GM12878 (cell line): Measurements from ENCODE around the gene VANGL1. TPM values are rescaled to one million over a fixed set of nuclear protein-coding genes. Genes with fewer than 3 reads are reported as not detected.

Experiments
- CBFB ChIP-seq: IDR thresholded peaks from 2 replicates; pipeline ENCODE4 v1.6.1; 2016; ENCODE audit warnings: antibody characterized with exemption, low read depth
- CBX5 ChIP-seq: sonication (generic); IDR thresholded peaks from 2 replicates; pipeline ENCODE4 v1.6.1; 2016; ENCODE audit warnings: low read depth, moderate library complexity, mild to moderate bottlenecking, inconsistent platforms
- DPF2 ChIP-seq: fragments of 450-650 bp; IDR thresholded peaks from 2 replicates; pipeline ENCODE4 v1.6.1; 2017; ENCODE audit warnings: mild to moderate bottlenecking
- HDGF ChIP-seq: fragments of 450-650 bp; IDR thresholded peaks from 2 replicates; pipeline ENCODE4 v1.6.1; 2016; ENCODE audit warnings: antibody characterized with exemption
- LARP7 ChIP-seq: fragments of 450-650 bp; IDR thresholded peaks from 2 replicates; pipeline ENCODE4 v1.6.1; 2017; ENCODE audit warnings: mild to moderate bottlenecking
- NFIC ChIP-seq: IDR thresholded peaks from 2 replicates; pipeline ENCODE4 v1.6.1; 2012; ENCODE audit warnings: low read depth, mild to moderate bottlenecking, inconsistent platforms, low read length, moderate library complexity
- NFXL1 ChIP-seq: fragments of 450-650 bp; IDR thresholded peaks from 2 replicates; pipeline ENCODE4 v1.6.1; 2017; ENCODE audit warnings: antibody characterized with exemption, mild to moderate bottlenecking, borderline replicate concordance
- PAX5 ChIP-seq: IDR thresholded peaks from 2 replicates; pipeline ENCODE4 v1.6.1; 2011; ENCODE audit warnings: low read depth, low read length, borderline replicate concordance
- PKNOX1 ChIP-seq: fragments of 450-650 bp; IDR thresholded peaks from 2 replicates; pipeline ENCODE4 v1.6.1; 2016; ENCODE audit warnings: mild to moderate bottlenecking
- POLR2AphosphoS2 ChIP-seq: IDR thresholded peaks from 2 replicates; pipeline ENCODE4 v1.6.1; 2011; ENCODE audit warnings: low read depth, mild to moderate bottlenecking, low read length, improper control_type of control experiment, moderate library complexity
- POU2F2 ChIP-seq: IDR thresholded peaks from 3 replicates; pipeline ENCODE4 v1.6.1; 2011; ENCODE audit warnings: low read depth, mild to moderate bottlenecking, low read length, borderline replicate concordance
- RELA ChIP-seq: fragments of 450-650 bp; IDR thresholded peaks from 2 replicates; pipeline ENCODE4 v1.8.0; 2014; ENCODE audit warnings: borderline replicate concordance; ENCODE audit not compliant: partially characterized antibody
- RUNX3 ChIP-seq: IDR thresholded peaks from 2 replicates; pipeline ENCODE4 v1.6.1; 2012; ENCODE audit warnings: low read length, inconsistent platforms
- SIX5 ChIP-seq: IDR thresholded peaks from 2 replicates; pipeline ENCODE4 v1.6.1; 2011; ENCODE audit warnings: mild to moderate bottlenecking, low read depth, low read length, moderate library complexity; ENCODE audit not compliant: severe bottlenecking
- SKIL ChIP-seq: fragments of 450-650 bp; IDR thresholded peaks from 2 replicates; pipeline ENCODE4 v1.6.1; 2017; ENCODE audit warnings: mild to moderate bottlenecking, low read depth, inconsistent platforms; ENCODE audit not compliant: poor library complexity, severe bottlenecking
- STAT3 ChIP-seq: IDR thresholded peaks from 2 replicates; pipeline ENCODE4 v1.6.1; 2011; ENCODE audit warnings: low read depth, low read length, improper control_type of control experiment
- SUPT20H ChIP-seq: IDR thresholded peaks from 2 replicates; pipeline ENCODE4 v1.6.1; 2011; ENCODE audit warnings: low read depth, mild to moderate bottlenecking, low read length, moderate library complexity, borderline replicate concordance; ENCODE audit not compliant: control insufficient read depth
- TCF3 ChIP-seq: IDR thresholded peaks from 2 replicates; pipeline ENCODE4 v1.6.1; 2012; ENCODE audit warnings: low read depth, mild to moderate bottlenecking, low read length, borderline replicate concordance; ENCODE audit not compliant: insufficient read depth
- TCF7 ChIP-seq: IDR thresholded peaks from 2 replicates; pipeline ENCODE4 v1.6.1; 2014; ENCODE audit warnings: antibody characterized with exemption, borderline replicate concordance
- ZSCAN29 ChIP-seq: fragments of 450-650 bp; IDR thresholded peaks from 2 replicates; pipeline ENCODE4 v1.6.1; 2017; ENCODE audit warnings: mild to moderate bottlenecking, moderate library complexity
- polyA plus RNA-seq, 11 experiments: library from polyadenylated mRNA; depleted of rRNA in 4 of 11; unstranded in 6 of 11; stranded (reverse) in 5 of 11; fragments of >200 nt; fragmentation: Nextera tagmentation in 4 of 11; fragmentation: Illumina TruSeq in 1 of 11; extraction: Ambion mirVana in 4 of 11; extraction: Trizol in 1 of 11; gene quantifications; 1 replicate in 1 of 11; 2 replicates in 10 of 11; pipeline versions ENCODE4 v1.2.1 to v1.2.3, GENCODE V29; 2011 to 2016; ENCODE audit warnings: inconsistent platforms in 2 of 11, missing spikeins in 2 of 11, low read depth in 1 of 11
- total RNA-seq, 4 experiments: library from RNA; depleted of rRNA in 3 of 4; stranded (reverse); fragments of >200 nt in 3 of 4; fragmentation: Illumina TruSeq in 1 of 4; extraction: Trizol in 1 of 4; gene quantifications; 2 replicates each; pipeline versions ENCODE4 v1.2.1 to v1.2.3, GENCODE V29; 2013 to 2021

VANGL1 gene
- total and polyA plus RNA-seq, 10 of the 15 experiments (the other 5 are each of a cell fraction or from before 2014, with no cell fraction given): 0.71 to 12.9 (median 6.3) TPM

GRCh38 chr1:115641762-115642167, at the start of gene VANGL1 (continued):
- 0 out of 2 replicates have a peak, but pooled peaks have one; percentile 25 for TF ChIP-seq DPF2
- TF ChIP-seq ZSCAN29: no peak
- TF ChIP-seq LARP7: 0 out of 2 replicates have a peak, but pooled peaks have one; percentile 34
- TF ChIP-seq POU2F2: no peak
- no peak for TF ChIP-seq CBFB
- no peak for TF ChIP-seq PAX5
- no peak for TF ChIP-seq HDGF
- TF ChIP-seq PKNOX1: no peak
- TF ChIP-seq SIX5: no peak
- TF ChIP-seq NFXL1: no peak
- no peak for TF ChIP-seq SUPT20H
- no peak for TF ChIP-seq STAT3
- 0 out of 2 replicates have a peak, but pooled peaks have one; percentile 1 for TF ChIP-seq RUNX3
- no peak for TF ChIP-seq POLR2AphosphoS2
- TF ChIP-seq TCF3: no peak
- TF ChIP-seq CBX5: peak; percentile 41; the same call in 1 of the 2 replicates
- no peak for TF ChIP-seq SKIL
- TF ChIP-seq TCF7: no peak
- no peak for TF ChIP-seq RELA
- no peak for TF ChIP-seq NFIC
